Non-pigmented ciliary epithelial cell (primary cell): Measurements from ENCODE around the gene SENP5.
A peak's percentile ranks its signal among the peaks of the same experiment; 100 is the strongest.
"Not testable (repeated sequence)": the region's sequence is repeated elsewhere in the genome, so short reads cannot be mapped to it uniquely, and the experiment has no call there.

Source experiments
- DNase-seq: peaks from one replicate; pipeline ENCODE4 v3.0.0-alpha.2; 2010; ENCODE audit warnings: low read depth

Gene SENP5, protein sequence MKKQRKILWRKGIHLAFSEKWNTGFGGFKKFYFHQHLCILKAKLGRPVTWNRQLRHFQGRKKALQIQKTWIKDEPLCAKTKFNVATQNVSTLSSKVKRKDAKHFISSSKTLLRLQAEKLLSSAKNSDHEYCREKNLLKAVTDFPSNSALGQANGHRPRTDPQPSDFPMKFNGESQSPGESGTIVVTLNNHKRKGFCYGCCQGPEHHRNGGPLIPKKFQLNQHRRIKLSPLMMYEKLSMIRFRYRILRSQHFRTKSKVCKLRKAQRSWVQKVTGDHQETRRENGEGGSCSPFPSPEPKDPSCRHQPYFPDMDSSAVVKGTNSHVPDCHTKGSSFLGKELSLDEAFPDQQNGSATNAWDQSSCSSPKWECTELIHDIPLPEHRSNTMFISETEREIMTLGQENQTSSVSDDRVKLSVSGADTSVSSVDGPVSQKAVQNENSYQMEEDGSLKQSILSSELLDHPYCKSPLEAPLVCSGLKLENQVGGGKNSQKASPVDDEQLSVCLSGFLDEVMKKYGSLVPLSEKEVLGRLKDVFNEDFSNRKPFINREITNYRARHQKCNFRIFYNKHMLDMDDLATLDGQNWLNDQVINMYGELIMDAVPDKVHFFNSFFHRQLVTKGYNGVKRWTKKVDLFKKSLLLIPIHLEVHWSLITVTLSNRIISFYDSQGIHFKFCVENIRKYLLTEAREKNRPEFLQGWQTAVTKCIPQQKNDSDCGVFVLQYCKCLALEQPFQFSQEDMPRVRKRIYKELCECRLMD

DNA sequence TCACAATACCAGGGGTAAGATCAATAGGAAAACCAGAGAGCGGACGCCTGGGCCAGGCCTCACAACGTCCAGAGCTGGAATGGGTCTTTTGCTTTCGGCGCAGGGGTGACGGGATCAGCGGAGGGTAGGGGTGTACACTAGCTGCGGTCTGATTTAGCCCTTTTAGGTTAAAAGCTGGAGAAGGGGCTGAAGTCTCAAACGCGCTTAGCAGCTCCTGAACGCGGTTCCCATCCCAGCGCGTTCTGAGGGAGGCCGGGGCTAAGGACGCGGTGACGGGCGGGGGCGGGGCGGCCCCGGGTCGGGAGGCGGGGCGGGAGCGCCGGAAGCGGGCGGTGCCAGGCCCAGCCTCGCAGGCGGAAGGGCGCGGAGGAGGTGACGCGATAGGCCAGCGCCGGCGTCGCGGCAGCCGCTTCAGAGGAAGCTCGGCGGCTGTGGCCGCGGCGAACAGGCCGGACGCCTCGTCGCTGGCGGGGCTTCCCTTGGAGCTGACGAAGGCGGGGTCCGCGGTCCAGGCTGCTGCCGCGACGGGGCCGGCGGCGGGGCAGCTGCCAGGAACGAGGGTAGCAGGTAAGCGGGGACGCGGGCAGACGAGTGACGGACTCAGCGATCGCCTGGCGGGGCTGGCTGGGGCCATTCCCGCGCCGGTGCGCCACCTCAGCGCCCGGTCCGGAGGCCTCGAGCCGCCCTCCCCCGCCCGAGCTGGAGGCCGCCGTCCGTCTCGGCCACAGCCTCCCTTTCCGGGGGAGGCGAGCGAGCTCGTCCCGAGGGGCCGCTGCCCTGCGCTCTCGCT is at the start of gene SENP5:
TSS of gene SENP5 (plus strand) at position 414 of the 790 bp plus-strand sequence. CDS start 17,262 bp downstream, outside the sequence.
- peak; percentile 10 for DNase-seq

DNA sequence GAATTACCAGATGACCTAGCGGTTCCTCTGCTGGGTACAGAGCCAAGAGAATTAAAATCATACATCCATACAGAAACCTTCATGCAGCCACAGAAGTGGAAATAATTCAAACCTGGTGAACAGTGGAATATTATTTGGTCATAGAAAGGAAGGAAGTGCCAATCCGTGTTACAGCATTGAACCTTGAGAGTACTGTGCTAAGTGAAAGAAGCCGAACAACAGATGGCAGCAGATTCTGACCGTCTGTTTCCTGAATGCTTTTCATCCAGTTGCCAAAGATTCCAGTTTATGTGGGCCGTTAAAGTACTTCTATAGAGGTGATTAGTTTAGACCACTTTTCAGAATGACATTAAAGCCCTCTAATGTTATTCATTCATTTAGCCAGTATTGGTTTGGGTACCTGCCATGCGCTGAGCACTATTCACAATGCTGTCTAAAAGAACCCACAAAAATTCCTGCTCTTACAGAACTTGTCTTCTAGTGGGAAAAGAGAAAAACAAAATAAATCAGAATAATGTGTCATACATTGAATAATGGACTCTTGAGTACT is 45.8 kb upstream of the SENP5 start:
- no peak for DNase-seq

DNA sequence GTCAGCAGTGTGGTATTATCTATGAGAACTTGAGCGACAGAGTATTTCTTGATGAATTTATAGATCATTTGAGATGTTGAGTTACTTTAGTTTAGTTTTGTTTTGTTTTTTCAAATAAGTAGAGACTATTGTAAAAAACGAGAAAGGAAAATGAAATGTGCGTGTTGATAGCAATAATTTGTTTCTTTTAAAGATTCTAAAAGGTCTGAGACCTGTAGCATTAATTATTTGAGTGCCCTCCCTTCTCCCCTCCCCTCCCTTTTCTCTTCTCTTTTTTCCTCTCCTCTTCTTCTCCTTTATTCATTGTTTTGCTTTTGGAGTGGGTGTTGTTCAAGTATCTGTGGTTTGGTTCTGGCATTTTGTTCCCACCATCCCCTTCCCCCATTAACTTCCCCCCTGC is 38.1 kb upstream of the SENP5 start:
- DNase-seq: not testable (repeated sequence)

DNA sequence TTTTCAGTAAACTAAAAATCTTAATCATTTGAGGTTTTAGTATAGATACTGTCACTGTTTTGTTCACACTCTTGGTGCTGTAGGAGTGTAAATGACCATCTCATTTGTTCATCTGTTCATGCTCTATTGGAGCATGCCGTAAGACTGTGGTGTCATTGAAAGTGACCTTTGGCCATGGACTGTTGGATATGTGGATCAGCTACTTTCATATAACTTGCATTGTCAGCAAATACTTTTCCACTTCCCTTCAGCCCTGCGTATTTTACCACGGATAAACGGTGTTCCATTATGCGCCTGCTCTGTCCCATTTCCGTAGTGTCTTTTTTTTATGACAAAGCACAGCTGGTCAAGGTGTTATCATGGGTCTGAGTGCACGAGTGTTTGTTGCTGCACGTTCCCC is 32.6 kb upstream of the SENP5 start:
- DNase-seq: no peak

DNA sequence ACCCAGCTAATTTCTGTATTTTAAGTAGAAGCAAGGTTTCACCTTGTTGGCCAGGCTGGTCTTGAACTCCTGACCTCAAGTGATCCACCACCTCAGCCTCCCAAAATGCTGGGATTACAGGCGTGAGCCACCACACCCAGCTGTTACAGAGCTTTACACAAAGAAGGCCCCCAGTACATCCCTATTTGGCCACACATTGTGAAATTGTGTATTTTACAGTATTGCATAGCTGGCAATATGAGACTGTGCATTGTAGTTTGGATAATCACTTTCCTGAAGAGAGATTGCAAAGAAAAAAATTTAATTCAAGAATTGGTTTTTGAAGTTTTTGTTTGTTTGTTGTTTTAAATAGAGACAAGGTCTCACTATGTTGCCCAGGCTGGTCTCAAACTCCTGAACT is 31.1 kb upstream of the SENP5 start:
- not testable (repeated sequence) for DNase-seq

DNA sequence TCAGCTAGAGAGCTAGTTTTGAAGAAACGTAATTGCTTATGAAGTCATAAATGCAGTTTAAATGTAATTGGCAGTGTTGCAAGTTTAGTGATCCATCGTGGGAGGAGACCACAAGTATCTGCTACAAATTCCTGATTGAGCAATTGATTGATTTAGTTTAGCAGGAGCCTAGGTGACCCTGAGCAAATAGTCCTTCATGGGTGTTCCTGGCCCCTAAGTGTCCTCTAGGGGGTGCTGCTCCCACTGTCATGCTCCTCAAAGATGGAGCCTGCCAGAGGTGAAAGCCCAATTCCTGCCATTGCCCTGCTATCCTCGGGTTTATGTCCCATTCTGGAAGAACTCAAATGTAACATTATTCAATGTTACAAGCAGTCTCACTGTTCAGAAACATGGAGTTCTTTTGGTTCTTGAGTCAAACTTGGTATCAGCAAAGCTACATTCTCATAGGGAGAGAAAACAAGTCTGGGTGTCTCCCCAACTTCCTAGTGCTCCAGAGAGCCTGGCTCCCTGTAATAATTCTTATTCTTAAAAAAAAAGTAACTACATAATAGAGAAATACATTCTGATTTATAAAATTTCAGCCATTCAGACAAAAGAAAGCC is 29.8 kb upstream of the SENP5 start:
- DNase-seq: peak; percentile 2

DNA sequence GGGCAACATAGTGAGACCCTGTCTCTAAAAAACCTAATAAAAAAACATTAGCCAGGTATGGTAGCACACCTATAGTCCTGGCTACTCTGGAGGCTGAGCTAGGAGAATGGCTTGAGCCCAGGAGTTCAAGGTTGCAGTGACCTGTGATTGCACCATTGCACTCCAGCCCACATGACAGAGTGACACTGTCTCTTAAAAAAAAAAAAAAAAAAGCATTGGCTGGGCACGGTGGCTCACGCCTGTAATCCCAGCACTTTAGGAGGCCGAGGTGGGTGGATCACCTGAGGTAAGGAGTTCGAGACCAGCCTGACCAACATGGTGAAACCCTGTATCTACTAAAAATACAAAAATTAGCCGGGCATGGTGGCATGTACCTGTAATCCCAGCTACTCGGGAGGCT is 28.4 kb upstream of the SENP5 start:
- DNase-seq: not testable (repeated sequence)

DNA sequence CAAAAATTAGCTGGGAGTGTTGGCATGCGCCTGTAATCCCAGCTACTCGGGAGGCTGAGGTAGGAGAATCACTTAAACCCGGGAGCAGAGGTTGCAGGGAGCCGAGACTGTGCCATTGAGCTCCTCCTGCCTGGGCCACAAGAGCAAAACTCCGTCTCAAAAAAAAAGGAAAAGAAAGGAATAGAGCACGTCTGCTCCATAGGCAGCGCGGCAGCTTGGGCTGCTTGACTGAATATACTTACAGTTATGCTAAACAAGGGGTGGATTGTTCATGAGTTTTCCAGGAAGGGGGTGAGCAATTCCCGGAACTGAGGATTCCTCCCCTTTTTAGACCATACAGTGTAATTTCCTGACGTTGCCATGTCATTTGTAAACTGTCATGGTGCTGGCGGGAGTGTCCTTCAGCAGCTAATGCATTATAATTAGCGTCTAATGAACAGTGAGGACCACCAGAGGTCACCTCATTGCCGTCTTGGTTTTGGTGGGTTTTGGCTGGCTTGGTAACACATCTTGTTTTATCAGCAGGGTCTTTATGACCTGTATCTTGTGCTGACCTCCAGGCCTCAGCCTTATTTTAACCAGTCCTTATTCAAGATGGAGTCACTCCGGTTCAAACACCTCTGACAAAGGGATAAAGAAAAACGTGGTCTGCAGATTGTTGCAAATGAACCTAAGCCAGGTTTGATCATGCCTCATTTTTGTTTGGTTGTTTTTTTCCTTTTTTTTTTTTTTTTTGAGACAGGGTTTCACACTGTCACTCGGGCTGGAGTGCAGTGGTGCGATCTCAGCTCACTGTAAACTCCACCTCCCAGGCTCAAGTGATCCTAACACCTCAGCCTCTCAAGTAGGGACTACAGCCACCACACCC is 24.9 kb upstream of the SENP5 start:
- DNase-seq: no peak

DNA sequence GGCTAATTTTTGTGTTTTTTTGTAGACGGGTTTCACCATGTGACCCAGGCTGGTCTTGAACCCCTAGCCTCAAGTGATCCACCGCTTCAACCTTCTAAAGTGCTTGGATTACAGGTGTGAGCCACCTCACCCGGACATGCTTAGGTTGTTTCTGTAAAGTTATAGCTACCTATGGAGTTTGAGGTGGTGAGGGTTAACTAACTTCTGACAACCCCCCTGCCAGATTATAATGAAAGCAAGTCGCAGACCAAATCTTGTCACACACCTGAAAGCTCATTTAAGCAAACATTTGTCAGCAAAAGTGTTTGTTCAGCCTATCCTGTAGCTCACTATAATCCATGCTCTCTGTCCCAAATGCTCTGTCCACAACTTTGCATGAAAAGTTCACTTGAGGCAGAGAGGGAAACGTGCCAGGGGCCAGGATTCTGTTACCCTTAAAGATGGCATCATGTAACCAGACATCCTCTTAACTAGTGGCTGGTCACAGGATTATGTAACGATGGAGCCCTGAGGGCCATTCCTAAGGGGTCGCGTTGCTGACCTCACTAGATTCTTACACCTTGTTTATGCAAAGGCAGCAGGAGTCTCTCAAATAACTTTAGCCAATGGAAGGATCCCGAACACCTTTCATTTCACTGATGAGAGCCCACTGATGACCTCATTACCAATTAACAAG is 24.1 kb upstream of the SENP5 start:
- no peak for DNase-seq

DNA sequence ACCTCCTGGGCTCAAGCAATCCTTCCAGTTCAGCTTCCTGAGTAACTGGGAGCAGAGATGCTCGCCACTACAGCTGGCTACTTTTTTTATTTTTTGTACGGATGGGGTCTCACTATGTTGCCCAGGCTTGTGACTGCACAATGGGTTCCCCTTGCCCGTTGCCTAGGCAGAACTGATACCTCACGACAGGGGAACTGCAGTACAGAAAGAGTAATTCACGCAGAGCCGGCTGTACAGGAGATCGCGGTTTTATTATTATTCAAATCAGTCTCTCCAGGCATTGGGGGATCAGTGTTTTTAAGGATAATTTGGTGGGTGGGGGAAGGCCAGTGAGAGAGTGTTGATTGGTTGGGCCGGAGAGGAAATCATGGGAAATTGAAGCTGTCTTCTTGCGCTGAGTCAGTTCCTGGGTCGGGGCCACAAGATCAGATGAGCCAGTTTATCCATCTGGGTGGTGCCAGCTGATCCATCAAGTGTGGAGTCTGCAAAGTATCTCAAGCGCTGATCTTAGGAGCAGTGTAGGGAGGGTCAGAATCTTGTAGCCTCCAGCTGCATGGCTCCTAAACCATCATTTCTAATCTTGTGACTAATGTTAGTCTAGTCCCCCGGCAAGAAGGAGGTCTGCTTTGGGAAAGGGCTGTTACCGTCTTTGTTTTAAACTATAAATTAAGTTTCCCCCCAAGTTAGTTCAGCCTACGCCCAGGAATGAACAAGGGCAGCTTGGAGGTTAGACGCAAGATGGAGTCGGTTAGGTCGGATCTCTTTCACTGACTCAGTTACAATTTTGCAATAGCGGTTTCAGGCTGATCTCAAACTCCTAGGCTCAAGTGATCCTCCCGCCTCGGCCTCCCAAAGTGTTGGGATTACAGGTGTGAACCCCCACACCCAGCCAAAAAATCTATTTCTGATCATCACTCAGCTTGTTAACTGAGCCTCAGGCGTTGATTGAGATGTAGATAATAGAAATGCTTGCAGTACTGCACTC is 23.2 kb upstream of the SENP5 start:
- DNase-seq: not testable (repeated sequence)

DNA sequence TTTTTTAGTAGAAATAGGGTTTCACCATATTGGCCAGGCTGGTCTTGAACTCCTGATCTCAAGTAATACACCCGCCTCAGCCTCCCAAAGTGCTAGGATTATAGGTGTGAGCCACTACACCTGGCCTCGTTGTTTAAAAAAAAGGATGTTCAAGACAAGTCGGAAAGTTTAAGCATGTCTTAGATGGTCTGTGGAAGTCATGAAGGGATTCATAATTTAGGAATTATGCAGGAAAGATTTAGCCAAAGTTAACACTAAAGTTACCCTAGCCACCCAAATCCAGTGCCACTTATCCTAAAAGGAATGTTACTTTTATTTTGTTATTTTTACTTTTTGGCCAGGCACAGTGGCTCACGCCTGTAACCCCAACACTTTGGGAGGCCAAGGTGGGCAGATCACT is 19.3 kb upstream of the SENP5 start:
- not testable (repeated sequence) for DNase-seq

DNA sequence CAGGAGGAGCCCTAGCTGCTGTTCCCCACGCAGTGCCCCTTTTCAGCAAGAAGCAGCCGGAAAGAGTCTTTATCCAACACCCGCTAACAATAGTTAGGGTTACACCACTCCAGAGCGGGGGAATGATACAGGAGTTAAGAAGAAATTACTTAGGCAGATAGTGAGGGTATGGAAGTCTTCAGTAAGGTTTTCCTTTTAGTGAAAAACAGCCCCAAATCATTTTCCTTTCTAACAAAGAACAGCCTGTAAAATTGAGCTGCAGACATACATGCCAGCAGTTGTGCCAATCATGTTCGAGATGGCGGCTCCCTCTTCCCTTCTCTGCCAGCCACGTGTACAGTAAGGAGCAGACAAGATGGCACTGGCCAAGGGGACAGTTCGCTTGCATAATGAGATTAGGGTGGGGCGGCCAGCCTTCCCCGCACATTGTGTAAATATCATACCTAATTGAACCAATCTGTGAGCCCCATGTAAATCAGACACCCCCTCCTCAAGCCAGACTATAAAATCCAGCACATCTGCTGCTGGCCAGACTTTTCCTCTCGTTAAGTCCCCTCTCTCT is 18.5 kb upstream of the SENP5 start:
- no peak for DNase-seq

DNA sequence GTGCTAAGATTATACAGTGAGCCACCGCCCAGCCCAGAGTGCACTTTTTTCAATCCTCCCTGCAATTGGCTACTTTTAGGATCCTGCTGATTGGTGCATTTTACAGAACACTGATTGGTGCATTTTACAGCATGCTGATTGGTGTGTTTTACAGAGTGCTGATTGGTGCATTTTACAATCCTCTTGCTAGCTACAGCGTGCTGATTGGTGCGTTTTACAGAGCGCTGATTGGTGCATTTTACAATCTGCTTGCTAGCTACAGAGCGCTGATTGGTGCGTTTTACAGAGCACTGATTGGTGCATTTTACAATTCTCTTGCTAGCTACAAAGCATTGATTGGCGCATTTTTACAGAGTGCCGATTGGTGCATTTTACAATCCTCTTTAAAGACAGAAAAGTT is 4.7 kb upstream of the SENP5 start:
- DNase-seq: not testable (repeated sequence)

DNA sequence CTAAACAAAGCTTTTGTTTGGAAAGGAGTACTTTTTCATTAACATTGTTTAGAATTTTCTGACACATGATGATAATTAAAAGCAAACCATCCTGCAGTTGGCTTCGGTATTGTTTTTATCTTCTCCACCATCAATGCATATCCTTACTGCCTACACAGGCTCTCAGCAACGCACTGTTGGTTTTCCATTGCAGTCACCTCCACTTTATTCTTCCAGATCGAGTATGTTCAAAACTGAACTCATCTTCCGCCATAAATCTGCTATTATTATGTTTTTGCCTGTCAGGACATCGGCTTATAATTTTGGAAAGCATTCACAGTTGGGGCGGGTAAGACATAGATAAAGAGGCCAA is 589 bp upstream of the SENP5 start:
- no peak for DNase-seq

DNA sequence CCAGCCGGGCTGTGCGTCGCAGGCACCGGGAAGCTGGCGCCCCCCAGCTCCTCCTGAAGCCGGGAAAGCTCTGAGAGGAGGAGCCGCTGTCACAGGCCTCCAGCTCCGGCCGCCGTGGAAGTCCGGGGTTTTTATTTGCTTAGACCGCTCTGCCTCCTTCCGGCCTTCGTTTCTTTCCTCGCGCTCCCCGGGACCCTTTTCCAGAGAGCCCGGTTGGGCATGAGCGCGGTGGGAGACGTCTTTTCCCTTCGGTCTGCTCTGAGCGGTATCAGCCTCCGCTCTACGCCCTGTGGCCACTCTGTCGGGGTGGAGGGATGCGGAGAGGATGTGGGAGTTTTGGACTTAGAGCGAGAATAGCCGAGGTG is 559 bp downstream of the SENP5 start:
- no peak for DNase-seq

DNA sequence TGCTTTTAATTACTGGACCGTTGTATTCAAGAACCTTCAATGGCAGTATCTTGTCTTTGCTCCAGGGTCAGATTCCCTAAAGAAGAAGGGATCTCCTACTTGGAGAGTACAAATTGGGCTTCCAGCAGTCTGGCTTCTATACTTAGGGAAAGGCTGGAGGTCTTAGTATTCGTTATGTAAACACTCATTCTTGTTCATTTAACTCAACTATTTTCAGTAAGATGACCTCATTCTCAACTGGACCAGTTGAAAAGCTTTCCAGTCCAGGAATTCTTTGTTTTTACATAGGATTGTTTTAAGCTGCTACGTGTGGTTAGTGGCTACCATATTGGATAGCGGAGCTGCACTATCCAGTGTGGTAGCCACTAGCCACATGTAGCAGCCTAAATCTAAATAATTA is 4.6 kb downstream of the SENP5 start:
- DNase-seq: peak; percentile 28

DNA sequence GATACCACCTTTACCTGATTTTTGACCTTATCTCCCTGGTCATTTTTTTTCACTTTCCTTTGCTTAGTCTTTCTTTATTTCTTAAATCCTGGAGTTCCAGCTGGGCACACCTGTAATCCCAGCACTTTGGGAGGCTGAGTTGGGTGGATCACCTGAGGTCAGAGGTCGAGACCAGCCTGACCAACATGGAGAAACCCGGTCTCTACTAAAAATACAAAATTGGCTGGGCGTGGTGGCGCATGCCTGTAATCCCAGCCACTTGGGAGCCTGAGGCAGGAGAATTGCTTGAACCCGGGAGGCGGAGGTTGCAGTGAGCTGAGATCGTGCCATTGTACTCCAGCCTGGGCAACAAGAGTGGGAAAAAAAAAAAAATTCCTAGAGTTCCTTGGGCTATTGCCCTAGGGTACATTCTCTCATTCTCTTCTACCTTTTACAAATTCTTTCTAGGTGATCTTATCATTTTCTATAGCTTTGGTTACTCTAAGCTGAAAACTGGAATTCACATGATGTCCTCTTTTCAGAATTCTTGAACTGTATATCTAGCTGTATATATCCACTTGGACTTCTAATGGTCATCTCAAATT is 6.9 kb downstream of the SENP5 start:
- DNase-seq: not testable (repeated sequence)

DNA sequence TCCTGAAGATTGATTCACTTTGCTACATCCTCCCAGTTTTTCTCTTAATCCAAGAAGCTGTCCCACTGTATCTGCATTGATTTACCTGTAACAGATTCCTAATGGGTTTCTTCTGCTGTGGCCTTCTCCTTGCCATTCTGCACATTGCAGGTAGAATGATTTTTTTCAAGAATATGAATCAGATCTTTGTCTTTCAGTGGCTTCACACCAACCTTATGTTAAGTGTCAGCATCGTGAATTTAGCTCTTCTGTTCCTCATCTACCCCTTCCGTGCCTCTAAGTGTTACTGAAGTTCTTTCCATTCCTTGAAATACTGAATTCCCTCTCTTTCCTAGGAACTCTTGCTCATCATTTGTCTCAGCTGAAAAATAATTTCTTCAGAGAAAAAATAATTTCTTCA is 7.5 kb downstream of the SENP5 start:
- DNase-seq: no peak
